ENCODE results near the gene SPC24. TPM values are rescaled to one million over a fixed set of nuclear protein-coding genes. Genes with fewer than 3 reads are reported as not detected.
A peak's percentile ranks its signal among the peaks of the same experiment; 100 is the strongest.

The SPC24 gene, protein sequence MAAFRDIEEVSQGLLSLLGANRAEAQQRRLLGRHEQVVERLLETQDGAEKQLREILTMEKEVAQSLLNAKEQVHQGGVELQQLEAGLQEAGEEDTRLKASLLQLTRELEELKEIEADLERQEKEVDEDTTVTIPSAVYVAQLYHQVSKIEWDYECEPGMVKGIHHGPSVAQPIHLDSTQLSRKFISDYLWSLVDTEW
- 21.1 TPM for total RNA-seq
- 1.8 TPM for polyA plus RNA-seq

DNA sequence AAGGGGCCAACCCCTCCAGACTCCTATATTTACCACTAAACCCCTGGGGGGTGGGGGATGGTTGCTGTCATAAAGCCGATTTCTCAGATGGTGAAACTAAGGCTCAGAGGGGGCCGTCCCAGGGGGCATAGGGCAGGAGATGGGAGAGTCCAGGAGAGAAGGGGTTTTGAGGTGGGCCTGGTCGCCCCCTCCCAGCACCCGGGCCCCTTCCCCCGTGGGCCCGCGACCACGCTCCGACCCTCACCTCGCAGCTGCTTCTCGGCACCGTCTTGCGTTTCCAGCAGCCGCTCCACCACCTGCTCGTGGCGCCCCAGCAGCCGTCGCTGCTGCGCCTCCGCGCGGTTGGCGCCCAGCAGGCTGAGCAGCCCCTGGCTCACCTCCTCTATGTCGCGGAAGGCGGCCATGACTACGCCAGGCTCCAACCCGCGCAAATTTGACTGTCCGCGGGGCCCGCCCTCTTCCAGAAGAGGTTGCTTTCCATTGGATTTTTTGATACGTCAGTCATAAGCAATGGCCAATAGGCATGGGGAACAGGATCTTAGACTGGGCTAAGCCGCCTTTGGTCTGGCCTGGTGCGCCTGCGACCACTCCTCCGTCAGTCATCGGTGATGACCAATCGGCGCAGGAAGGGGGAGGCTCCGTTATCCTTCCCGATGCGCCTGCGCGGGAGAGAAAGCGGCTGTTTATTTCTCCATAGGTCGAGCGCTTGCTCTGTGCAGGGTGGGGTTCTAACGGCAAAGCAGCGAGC is at the start of gene SPC24:
SPC24 (minus strand) TSS at position 410 of the 748 bp plus-strand sequence; CDS start at position 404, 6 bp downstream.
- peak; percentile 97 for DNase-seq (ENCODE audit: extremely low spot score)
- WGBS: under 1% methylated on average over 50 of the region's 50 CpGs
- H3K4me1 ChIP-seq (ENCODE audit: insufficient read depth): no peaks in the 10 kb centered on the region
- H3K4me3 ChIP-seq (ENCODE audit: low read depth, low read length): peak within 1 kb of the TSS; percentile 41
- H3K27ac ChIP-seq (ENCODE audit: low read depth): no peak within 1 kb of the TSS
- H3K36me3 ChIP-seq (ENCODE audit: insufficient read depth): no peaks in the 10 kb centered on the region

DNA sequence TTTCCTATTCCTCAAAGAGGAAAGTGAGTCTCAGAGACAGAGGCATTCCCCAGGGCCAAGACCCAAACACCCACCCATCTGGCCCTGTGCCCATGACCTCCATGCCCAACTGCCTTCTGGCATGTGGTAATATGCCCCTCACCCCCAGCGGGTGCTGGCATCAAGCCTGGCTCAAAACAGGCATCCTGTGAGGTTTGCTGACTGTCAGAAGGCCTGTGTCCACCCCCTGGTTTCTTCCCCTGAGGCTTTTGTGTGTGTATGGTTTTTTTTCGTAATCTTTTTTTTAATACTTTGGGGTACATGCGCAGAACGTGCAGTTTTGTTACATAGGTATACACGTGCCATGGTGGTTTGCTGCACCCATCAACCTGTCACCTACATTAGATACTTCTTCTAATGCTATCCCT is 49.4 kb upstream of the SPC24 start:
- Histone ChIP-seq H3K4me1 (ENCODE audit: insufficient read depth) (no peaks in the 10 kb centered on the region), H3K27ac (ENCODE audit: low read depth) (no peak overlapping the region), H3K4me3 (ENCODE audit: low read depth, low read length) (no peak overlapping the region), H3K36me3 (ENCODE audit: insufficient read depth) (no peaks in the 10 kb centered on the region)
- no peak for DNase-seq (ENCODE audit: extremely low spot score)
- WGBS: 43% methylated on average over 5 of the region's 5 CpGs

DNA sequence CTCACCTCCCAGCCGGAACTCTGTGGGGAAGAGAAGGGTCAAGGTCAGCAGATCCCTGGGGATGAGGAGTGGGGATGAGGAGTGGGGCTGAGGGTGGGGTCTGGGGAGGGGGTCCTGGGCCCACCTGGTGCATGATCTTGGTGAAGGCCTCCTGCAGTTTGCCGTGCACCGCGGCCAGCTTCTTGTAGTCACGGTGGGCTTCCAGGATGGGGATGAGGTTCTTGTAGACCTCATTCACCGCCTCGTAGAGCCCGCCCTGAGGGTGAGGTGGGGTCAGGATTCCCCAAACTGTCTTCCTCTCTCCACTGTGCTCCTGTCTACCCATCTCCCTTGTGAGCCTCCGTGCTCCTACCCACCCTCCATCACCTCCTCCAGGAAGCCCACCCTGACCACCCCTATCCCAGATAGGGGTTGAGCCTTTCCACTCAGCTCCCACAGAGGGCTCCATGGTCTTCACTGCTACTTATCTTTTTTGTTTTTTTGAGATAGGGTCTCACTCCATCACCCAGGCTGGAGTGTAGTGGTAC is 48.6 kb upstream of the SPC24 start:
- no peaks in the 10 kb centered on the region for H3K36me3 ChIP-seq (ENCODE audit: insufficient read depth)
- H3K4me1 ChIP-seq (ENCODE audit: insufficient read depth): no peaks in the 10 kb centered on the region
- H3K4me3 ChIP-seq (ENCODE audit: low read depth, low read length): no peak overlapping the region
- 49% methylated on average over 9 of the region's 9 CpGs for WGBS
- peak overlapping the region; percentile 72 for H3K27ac ChIP-seq (ENCODE audit: low read depth)
- no peak for DNase-seq (ENCODE audit: extremely low spot score)

DNA sequence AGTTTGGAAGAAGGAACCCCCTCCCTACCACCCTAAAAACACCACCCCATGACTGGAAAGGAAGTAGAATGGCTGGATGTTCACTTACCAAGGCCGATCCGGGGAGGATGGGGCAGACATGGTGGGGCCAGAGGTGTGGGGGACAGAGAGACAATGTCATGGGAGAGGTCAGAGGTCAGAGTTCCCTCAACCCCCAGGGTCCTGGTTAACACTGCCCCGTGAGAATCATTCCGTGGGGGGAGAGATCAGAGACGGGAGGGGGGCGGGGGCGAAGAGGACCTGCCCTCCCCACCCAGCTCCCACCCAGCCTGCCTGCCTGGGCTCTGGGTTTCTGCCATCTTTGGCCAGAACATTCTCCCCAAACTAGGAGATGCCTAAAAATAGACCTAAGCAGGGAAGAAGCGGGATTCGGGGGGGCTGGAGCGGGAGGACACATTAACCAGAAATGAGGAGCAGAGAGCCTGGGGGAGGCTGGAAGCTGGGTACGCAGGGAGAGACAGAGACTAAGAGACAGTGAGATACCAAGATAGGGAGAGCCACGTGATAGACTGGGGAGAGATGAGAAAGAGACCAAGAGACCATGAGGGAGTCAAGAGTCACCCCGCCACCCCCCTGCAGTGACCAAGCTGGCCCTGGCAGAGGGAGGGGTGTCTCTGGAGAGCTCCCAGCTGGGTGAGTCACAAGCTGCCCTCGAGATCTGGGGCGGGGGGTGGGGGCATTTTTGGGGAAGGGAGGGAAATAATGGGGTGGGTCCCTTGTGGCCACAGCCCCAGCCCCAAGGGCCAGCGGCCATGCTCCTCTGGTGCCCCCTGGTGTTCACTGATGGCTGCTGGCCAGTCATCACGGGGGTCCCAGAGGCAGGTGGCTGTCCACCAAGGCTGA is 47.9 kb upstream of the SPC24 start:
- Histone ChIP-seq H3K36me3 (ENCODE audit: insufficient read depth) (no peaks in the 10 kb centered on the region), H3K4me3 (ENCODE audit: low read depth, low read length) (no peak overlapping the region), H3K27ac (ENCODE audit: low read depth) (peak overlapping the region; percentile 74), H3K4me1 (ENCODE audit: insufficient read depth) (no peaks in the 10 kb centered on the region)
- DNase-seq (ENCODE audit: extremely low spot score): peak; percentile 79
- WGBS: 15% methylated on average over 17 of the region's 17 CpGs

DNA sequence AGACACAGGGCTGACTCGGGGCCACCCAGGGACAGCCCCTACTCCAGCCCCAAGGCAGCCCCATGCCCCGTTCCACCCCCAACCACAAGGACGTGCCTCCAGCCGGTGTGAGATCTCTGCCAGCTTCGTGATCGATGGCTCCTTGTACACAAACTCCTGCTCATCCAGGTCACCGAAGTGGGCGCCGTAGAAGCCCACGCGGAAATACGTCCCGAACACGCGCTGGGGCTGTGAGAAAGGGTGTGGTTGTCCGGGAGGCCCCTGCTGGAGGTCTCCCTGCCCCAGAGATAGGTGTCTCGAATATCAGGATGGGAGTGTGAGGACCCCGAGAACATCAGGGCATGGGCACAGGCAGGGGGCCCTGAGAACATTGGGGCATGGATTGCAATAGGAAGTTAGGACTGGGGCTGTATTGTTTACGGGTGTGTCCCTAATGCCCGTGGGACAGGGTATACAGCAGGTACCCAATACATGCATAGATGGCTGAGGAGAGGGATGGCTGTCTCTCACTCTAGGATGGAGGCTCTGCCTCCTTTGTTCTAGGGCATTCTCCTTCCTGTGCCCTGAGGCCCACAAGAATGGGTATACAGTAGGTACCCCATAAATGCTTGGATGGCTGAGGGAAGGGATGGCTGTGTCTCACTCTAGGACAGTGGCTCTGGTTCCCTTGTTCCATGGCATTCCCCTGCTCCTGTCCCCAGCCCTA is 47.1 kb upstream of the SPC24 start:
- WGBS: 73% methylated on average over 20 of the region's 20 CpGs

DNA sequence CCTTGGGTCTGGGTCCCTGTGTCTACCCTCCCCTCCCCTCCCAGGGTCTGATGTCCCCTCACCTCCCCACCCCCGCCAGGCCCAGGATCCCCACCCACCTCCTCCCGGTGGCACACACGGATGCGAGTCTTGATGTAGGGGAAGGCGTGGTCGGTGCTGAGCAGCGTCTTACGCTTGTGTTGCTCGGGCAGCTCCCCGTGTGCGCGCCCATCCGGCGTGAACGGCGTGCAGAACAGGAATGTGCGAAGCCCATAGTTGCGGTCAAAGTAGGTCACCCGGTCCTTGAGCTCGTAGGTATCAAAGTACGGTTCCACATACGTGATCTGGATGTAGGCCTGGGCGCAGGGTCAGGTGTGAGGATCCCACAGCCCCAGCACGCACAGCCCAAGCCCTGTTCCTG is 46.2 kb upstream of the SPC24 start:
- Histone ChIP-seq H3K27ac (ENCODE audit: low read depth) (no peak overlapping the region), H3K36me3 (ENCODE audit: insufficient read depth) (no peaks in the 10 kb centered on the region), H3K4me1 (ENCODE audit: insufficient read depth) (no peaks in the 10 kb centered on the region), H3K4me3 (ENCODE audit: low read depth, low read length) (no peak overlapping the region)
- WGBS: 94% methylated on average over 24 of the region's 24 CpGs
- no peak for DNase-seq (ENCODE audit: extremely low spot score)

More for the DNA sequence above, 47.1 kb upstream of the SPC24 start:
- Histone ChIP-seq H3K4me3 (ENCODE audit: low read depth, low read length) (no peak overlapping the region), H3K4me1 (ENCODE audit: insufficient read depth) (no peaks in the 10 kb centered on the region), H3K36me3 (ENCODE audit: insufficient read depth) (no peaks in the 10 kb centered on the region), H3K27ac (ENCODE audit: low read depth) (peak overlapping the region; percentile 74)
- no peak for DNase-seq (ENCODE audit: extremely low spot score)

DNA sequence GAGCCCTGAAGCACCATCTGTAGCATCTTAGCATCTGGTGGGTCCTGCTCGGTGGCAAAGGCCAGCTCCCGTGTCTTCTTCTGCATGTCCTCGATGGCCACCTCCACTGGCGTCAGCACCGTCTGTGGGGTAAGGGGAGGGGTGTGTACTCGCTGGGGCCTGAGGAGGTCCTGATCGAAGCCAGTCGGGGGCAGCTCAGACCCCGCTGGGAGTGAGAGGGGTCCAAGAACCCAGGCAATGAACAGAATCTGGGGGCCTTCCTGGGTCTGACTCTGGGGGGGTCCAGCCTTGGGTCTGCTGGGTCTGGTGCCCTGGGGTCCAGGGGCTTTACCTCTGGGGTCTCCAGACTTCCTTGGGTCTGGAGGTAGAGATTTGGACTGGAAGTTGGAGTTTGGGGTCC is 45.3 kb upstream of the SPC24 start:
- no peaks in the 10 kb centered on the region for H3K4me1 ChIP-seq (ENCODE audit: insufficient read depth)
- H3K4me3 ChIP-seq (ENCODE audit: low read depth, low read length): no peak overlapping the region
- no peak for DNase-seq (ENCODE audit: extremely low spot score)
- H3K27ac ChIP-seq (ENCODE audit: low read depth): no peak overlapping the region
- H3K36me3 ChIP-seq (ENCODE audit: insufficient read depth): no peaks in the 10 kb centered on the region
- 86% methylated on average over 9 of the region's 9 CpGs for WGBS

DNA sequence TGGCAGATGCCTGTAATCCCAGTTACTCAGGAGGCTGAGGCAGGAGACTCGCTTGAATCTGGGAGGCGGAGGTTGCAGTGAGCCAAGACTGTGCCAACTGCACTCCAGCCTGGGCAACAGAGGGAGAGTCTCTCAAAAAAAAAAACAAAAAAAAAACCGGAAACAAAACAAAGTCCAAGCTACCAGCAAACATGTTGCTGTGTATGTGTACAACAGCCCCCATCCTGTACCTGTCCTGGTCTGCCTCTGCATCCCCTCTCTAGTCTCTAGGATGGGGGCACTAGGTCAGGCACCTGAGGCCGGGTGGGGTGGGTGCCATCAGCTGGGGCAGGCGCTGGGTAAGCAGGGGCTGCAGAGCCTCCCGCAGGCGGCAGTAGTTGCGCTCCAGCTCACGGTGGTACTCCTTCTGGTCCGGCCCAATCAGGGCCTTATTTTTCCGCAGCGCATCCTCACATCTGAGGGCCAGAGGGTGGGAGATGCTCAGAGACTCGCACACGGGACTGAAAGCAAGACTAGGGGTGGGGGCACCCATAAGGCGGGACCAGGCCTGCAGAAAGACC is 44.5 kb upstream of the SPC24 start:
- no peak for DNase-seq (ENCODE audit: extremely low spot score)
- H3K27ac ChIP-seq (ENCODE audit: low read depth): no peak overlapping the region
- H3K4me1 ChIP-seq (ENCODE audit: insufficient read depth): no peaks in the 10 kb centered on the region
- no peaks in the 10 kb centered on the region for H3K36me3 ChIP-seq (ENCODE audit: insufficient read depth)
- 87% methylated on average over 15 of the region's 15 CpGs for WGBS
- no peak overlapping the region for H3K4me3 ChIP-seq (ENCODE audit: low read depth, low read length)

DNA sequence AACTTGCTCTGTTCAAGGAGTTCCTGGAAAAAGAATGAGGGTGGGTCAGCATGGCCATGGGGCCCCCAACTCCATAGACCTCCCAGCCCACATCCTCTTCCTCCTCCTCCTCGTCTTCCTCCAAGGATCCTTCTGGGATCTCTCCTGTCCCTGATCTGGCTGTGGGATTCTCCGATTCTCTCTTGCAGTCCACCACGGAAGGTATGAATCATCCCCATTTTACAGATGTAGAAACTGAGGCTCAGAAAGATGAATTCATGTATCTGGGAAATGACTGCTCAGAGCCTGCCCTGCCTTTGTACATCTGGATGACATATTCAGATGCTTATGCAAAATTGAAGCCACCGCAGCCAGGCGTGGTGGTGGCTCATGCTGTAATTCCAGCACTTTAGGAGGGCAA is 43.9 kb upstream of the SPC24 start:
- DNase-seq (ENCODE audit: extremely low spot score): no peak

DNA sequence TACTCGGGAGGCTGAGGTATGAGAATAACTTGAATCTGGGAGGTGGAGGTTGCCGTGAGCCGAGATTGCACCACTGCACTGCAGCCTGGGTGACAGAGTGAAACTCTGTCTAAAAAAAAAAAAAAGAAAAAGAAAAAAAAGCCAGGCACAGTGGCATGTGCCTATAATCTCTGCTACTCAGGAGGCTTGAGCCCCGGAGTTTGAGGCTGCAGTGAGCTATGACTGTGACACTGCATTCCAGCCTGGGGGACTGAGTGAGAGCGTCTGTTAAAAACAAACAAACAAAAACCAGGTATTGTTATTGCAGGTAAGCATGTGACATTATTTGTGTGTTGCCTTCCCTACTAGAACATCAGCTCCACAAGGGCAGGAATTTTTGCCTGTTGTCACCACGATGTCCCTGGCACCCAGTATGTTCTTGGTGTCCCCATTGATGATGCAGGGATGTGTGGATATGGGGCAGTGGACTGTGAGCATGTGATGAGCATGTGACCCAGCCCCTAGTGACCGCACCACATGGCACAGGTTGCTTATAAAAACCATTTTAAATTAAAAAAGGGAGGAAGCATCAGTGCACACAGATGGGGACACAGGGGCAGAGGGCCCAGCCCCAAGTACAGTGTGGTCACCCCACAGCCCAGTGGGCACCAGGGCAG is 43.3 kb upstream of the SPC24 start:
- no peaks in the 10 kb centered on the region for H3K36me3 ChIP-seq (ENCODE audit: insufficient read depth)
- H3K4me1 ChIP-seq (ENCODE audit: insufficient read depth): no peaks in the 10 kb centered on the region
- 58% methylated on average over 7 of the region's 7 CpGs for WGBS
- no peak for DNase-seq (ENCODE audit: extremely low spot score)
- no peak overlapping the region for H3K27ac ChIP-seq (ENCODE audit: low read depth)
- H3K4me3 ChIP-seq (ENCODE audit: low read depth, low read length): no peak overlapping the region

More for the DNA sequence above, 43.9 kb upstream of the SPC24 start:
- H3K4me3 ChIP-seq (ENCODE audit: low read depth, low read length): no peak overlapping the region
- H3K36me3 ChIP-seq (ENCODE audit: insufficient read depth): no peaks in the 10 kb centered on the region
- WGBS: 71% methylated on average over 5 of the region's 5 CpGs
- H3K27ac ChIP-seq (ENCODE audit: low read depth): no peak overlapping the region
- H3K4me1 ChIP-seq (ENCODE audit: insufficient read depth): no peaks in the 10 kb centered on the region

DNA sequence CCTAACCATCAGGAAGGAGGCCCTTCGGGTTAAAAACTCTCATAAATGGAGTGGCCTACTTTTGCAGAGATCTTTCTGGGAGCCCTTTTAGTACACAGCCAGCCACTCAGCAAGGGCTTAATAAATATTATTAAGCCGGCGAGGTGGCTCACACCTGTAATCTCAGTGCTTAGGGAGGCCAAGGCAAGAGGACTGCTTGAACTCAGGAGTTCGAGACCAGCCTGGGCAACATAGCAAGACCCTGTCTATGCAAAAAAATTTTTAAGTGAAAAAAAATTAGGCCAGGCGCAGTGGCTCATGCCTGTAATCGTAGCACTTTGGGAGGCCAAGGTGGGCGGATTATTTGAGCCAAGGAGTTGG is 42.6 kb upstream of the SPC24 start:
- Histone ChIP-seq H3K4me3 (ENCODE audit: low read depth, low read length) (no peak overlapping the region), H3K36me3 (ENCODE audit: insufficient read depth) (peaks cover 2% of the 10 kb centered on the region), H3K4me1 (ENCODE audit: insufficient read depth) (no peaks in the 10 kb centered on the region), H3K27ac (ENCODE audit: low read depth) (peak overlapping the region; percentile 80)
- 47% methylated on average over 7 of the region's 7 CpGs for WGBS
- DNase-seq (ENCODE audit: extremely low spot score): no peak

DNA sequence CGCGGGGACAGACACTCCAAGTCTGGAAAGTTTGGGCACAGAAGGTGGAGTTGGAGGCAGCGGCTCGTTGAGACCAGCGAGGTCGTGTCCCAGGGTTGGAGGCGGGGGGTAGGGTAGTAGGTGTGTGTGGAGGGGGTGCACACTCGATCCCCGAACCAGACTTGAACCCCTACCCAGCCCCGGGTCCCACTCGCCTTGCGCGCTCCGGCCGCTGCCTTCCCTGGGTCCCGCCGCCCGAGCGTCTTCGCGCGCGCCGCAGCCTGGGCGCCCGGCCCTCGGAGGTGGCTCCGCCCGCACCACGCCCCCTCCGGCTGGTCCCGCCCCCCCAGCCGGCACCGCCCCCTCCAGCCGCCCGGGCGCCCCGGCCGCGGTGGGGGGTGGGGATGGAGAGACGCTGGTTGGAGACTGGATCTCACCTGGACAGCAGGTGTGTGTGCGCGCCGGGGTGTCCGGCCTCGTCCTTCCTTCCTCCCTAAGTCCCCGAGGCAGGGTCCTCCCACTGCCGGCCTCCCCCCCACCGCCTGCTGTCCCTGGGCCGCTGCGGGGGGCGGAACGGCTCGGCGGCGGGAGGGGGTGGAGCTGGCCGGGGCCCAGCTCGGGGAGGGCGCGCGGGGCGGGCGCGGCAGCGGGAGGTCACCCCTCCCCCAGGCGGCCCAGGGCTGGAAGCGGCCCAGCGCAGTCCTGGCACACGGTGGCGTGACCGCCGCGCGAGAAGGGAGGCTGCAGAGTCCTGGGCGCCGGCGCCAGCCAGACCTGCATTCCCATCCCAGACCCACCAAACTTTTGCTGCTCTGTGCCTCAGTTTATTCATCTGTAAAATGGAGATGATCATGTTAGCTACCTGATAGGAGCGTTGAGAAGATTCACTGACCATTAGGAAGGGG is 42.0 kb upstream of the SPC24 start, which contains the start of gene KANK2:
KANK2 (minus strand) TSS at position 255 of the 884 bp plus-strand sequence. CDS start 3,034 bp downstream, outside the sequence.
- H3K27ac ChIP-seq (ENCODE audit: low read depth): peak within 1 kb of the TSS; percentile 88
- peak within 1 kb of the TSS; percentile 76 for H3K4me3 ChIP-seq (ENCODE audit: low read depth, low read length)
- peak; percentile 42 for DNase-seq (ENCODE audit: extremely low spot score)
- H3K4me1 ChIP-seq (ENCODE audit: insufficient read depth): peaks cover 1% of the 10 kb centered on the region
- peaks cover 5% of the 10 kb centered on the region for H3K36me3 ChIP-seq (ENCODE audit: insufficient read depth)
- WGBS: under 1% methylated on average over 78 of the region's 78 CpGs
